Medulla oblongata (tissue), 1 donor: Measurements from ENCODE around the gene BLMH.
A peak's percentile ranks its signal among the peaks of the same experiment; 100 is the strongest.

ENCODE experiments used
- DNase-seq: peaks from one replicate; pipeline ENCODE4 v3.0.0-alpha.2; 2015; ENCODE audit errors: extremely low spot score

BLMH gene

GRCh38 chr17:30304778-30305177, 13.0 kb upstream of the BLMH start:
- DNase-seq = no peak

- DNase-seq = no peak
These were observed 10.5 kb upstream of the BLMH start for GRCh38 chr17:30302241-30302640.

DNA sequence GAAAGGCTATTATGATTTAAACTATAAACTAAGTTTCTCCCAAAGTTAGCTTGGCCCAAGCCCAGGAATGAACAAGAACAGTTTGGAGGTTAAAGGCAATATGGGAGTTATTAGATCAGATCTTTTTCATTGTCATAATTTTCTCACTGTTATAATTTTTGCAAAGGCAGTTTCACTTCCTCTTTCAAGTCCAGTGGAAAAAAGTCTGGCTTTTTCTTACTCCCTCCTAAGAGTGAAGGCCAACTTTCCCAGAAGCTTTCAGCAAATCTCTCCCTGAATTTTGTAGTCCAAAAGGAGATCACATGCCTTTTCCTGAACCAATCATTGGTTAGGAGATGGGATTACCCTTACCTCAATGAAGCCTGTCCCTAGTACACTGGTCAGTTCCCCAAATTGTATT, 9.1 kb upstream of the BLMH start:
- no peak for DNase-seq

GRCh38 chr17:30299000-30299399, 7.3 kb upstream of the BLMH start:
- DNase-seq = no peak

- no peak for DNase-seq
These were observed 6.0 kb upstream of the BLMH start for GRCh38 chr17:30297715-30298114.

DNA sequence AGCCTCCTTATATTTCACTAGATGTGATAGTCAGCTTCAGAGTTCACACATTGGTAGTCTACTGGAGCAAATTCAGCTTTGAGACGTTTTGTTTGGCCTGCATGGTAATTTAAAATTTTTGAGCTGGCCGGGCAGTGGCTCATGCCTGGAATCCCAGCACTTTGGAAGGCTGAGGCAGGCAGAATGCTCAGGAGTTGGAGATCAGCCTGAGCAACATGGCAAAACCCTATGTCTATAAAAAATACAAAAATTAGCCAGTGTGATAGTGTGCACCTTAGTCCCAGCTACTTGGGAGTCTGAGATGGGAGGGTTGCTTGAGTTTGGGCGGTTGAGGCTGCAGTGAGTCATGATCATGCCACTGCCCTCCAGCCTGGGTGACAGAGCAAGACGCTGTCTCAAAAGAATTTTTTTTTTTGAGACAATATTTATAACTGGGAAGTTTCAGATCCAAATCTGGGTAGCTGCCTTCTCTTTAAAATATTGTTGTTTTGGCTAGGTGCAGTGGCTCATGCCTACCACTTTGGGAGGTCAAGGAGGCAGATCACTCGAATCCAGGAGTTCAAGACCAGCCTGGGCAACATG, 4.8 kb upstream of the BLMH start:
- DNase-seq = no peak

DNA sequence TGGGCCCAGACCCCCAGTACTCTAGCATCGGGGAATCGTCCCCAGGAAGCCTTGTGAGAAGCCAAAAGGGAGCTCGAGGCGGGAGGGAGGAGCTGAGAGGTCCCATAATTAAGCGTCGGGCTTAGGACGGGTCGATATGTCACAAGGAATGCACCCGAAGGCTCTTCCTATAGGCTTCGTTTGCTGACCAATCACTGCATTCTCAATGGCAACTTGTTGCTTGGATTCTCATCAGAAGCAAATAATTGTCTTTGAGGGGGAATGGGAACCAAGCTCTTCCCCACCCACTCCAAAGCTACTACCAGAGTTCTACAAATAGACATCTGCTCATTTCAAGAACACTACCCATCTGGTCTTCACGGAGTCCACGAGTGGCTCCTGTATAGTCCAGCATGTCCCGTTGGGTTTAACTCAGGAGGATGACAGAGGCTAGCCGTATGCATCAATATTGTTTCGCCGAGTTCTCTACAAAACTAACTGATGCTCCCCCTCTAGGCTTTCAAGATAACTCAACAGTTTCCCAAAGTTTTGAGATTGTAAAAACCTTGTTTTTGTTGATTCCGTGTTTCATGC, 628 bp upstream of the BLMH start:
- DNase-seq = peak; percentile 27

DNA sequence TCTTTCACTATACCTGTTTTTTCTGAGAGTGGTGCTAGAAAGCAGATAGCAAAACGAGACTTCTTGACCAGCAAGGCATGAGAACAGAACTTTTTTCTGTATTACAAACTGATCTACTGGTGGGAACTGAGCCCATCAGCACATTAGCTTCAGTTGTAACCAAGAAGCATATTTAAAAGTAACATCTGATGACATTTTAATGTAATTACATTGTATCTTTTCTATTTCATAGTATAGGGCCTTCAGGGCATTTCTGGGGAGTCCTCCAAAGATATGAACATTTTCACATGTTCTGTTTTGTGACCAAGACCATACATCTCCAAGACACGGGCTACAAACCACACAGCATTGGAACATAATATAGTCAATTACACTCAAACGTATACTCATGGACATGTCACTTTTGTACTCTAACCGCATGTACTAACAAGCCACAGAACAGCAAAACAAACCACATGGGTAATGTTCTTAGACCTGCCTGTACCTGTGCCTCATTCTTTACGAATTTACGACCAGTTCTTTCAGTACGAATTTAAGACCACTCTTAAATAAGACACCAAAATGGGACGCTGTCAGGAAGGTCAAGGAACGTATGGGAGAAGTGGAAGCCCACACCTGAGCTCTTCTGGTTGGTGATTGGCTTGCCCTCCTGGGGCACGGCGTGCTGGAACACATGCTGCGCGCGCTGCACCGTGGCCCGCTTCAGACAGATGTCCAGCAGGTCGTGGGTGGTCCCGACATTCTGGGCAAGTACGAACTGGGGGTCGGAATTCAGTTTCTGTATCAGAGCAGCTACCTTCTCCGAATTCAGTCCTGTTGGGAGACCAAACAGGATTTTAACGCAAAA, 825 bp downstream of the BLMH start:
- peak; percentile 10 for DNase-seq

- no peak for DNase-seq
These were observed 1.7 kb downstream of the BLMH start for GRCh38 chr17:30290077-30290476.

- no peak for DNase-seq
These were observed 12.6 kb downstream of the BLMH start for GRCh38 chr17:30279156-30279555.

DNA sequence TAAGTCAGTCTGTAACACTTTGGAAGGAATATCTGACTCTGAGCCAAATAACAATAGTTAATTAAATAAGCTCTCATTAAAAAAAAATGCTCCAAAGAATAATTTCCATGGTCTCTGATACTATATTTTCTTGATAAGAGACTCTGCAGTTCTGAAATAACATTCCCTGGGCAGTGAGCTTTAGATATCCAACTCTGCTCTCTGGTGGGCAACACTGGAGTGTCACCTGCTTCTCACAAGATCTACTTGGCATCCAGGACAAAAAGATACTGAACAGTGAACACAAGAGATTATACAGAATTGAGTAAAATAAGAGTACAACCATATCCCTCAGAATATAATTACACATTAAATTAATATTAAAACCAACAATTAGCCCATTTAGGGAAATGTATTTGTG, 13.7 kb downstream of the BLMH start:
- DNase-seq = peak; percentile 43

GRCh38 chr17:30275911-30276310, 15.8 kb downstream of the BLMH start:
- DNase-seq = no peak

- no peak for DNase-seq
These were observed 16.9 kb downstream of the BLMH start for GRCh38 chr17:30274887-30275286.

GRCh38 chr17:30273373-30273772, 18.4 kb downstream of the BLMH start:
- DNase-seq = no peak

DNA sequence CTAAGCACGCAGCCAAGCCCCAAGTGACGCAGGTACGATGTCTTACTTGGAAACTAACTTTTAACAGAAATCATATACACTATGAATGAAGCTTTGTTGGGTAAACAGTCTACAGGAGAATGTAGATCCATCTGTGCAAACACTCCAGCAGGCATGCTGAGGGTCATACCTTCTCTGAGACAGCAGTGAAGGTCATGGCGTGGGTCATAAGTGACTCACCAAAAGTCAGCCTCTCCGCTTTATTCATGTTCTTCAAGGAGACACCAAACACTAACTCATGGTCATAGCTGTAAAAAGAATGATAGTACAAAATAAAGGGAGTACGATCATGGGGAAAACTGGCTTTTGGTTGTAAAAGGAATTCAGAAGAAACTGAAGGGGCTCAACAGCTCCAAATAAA, 20.6 kb downstream of the BLMH start:
- no peak for DNase-seq

DNA sequence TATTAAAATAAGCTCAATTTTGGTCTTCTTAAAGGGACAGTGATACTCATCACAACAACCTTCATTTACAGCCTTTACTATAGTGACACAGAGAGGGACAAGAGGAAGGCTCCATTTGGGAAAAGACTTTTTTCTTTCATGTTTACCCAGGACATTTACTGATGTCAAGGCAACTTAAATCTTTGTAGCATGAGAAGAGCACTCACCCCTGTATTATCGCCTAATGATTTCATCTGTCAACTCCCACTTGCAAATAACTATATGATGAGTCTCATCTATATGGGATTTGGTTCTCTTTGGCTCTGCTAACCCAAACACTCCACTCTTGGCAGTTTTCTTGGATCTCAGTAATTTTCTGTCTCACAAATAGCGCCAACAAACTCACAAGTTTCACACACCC, 24.1 kb downstream of the BLMH start:
- DNase-seq = no peak

- DNase-seq = no peak
These were observed 28.0 kb downstream of the BLMH start for GRCh38 chr17:30263552-30264333.

DNA sequence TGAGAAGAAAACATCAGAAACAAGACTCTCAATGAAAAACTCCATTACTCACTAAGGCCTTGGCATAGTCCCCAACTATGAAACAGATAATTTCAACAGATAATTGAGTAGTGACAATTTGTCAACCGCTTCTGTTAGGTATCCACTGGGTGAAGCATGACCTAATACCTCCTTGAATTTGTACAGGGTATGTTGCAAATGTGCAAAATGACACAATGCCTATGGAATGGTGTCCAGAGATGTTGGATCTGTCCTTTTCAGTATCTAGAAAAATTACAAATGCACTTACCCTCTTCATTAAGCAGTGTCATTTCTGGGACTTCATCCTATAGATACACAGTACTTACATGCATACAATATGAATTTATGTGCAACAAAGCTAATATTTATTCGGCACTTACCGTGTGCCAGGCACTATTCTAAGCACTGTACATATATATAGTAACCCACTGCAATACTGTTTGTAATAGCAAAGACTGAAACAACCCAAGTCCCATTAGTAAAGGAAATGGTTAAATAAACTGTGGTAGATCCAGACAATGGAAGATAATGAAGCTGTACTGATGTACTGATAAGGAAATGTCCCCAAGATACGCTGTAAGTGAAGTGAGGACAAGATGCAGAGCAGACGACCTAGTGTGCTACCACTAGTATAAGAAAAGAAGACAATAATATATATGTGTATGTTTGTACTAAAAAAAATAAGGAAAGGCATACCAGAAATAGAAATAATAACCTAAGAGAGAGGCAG, 34.8 kb downstream of the BLMH start:
- DNase-seq = no peak

DNA sequence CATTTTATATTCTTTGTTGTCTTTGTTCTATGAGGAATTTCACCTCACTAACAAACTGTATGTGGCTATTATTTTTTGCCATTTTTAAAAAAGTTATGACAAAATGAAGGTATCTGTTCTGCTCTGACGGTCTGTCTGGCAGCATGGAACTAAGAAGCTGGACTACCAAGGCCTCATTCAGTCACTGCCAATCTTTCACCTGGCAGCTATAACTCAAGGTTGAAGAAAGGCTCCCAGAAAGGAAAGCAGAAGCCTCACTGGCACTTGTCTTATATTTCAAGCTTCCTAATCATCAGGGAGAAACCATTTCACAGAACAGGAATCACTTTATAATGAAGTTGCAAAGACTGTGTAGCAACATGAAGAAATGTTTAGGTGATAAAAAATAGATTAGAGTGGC, 37.6 kb downstream of the BLMH start:
- no peak for DNase-seq

- DNase-seq = no peak
These were observed 38.4 kb downstream of the BLMH start for GRCh38 chr17:30253312-30253711.

- no peak for DNase-seq
These were observed 39.8 kb downstream of the BLMH start for GRCh38 chr17:30251931-30252330.

GRCh38 chr17:30249460-30249859, 42.3 kb downstream of the BLMH start:
- DNase-seq = no peak
